Astrocyte (in vitro differentiated cells and primary cell): Measurements from ENCODE around the gene ZNF771.

Experiments
- CTCF ChIP-seq: IDR thresholded peaks from 2 replicates; pipeline ENCODE4 v1.5.1; 2011; ENCODE audit warnings: low read depth, mild to moderate bottlenecking, inconsistent platforms, low read length, moderate library complexity; ENCODE audit not compliant: insufficient read depth
- EZH2 ChIP-seq: IDR thresholded peaks from 2 replicates; pipeline ENCODE4 v1.6.1; 2012; ENCODE audit warnings: mild to moderate bottlenecking, low read length, inconsistent platforms; ENCODE audit not compliant: insufficient read depth

GRCh38 chr16:30438835-30439234 lies 31.4 kb downstream of the ZNF771 start:
- TF ChIP-seq EZH2 (no peak), CTCF (no peak)
